ENCODE data around the gene GADD45B.

The GADD45B gene

GRCh38 chr19:2475702-2476450 lies at the start of gene GADD45B:
GADD45B (plus strand) TSS chr19:2476127; CDS start chr19:2476359, 232 bp downstream.
- DNase-seq (ENCODE audit: low read depth, low spot score): peak; percentile 94

- no peak for DNase-seq (ENCODE audit: low read depth, low spot score)
Observed at GRCh38 chr19:2426611-2427428, 49.1 kb upstream of the GADD45B start.

GRCh38 chr19:2427429-2428320 lies 48.3 kb upstream of the GADD45B start, which contains the start of gene TIMM13:
TIMM13 (minus strand) TSS chr19:2427586; CDS start chr19:2427533, 53 bp downstream.
- peak; percentile 89 for DNase-seq (ENCODE audit: low read depth, low spot score)

GRCh38 chr19:2428321-2428690 lies 47.6 kb upstream of the GADD45B start:
- no peak for DNase-seq (ENCODE audit: low read depth, low spot score)

- no peak for DNase-seq (ENCODE audit: low read depth, low spot score)
Observed at GRCh38 chr19:2428756-2429711, 46.9 kb upstream of the GADD45B start.

- DNase-seq (ENCODE audit: low read depth, low spot score): no peak
Observed at GRCh38 chr19:2429917-2430535, 45.9 kb upstream of the GADD45B start.

GRCh38 chr19:2431318-2432055 lies 44.4 kb upstream of the GADD45B start:
- DNase-seq (ENCODE audit: low read depth, low spot score): no peak

- no peak for DNase-seq (ENCODE audit: low read depth, low spot score)
Observed at GRCh38 chr19:2432131-2432848, 43.6 kb upstream of the GADD45B start.

- DNase-seq (ENCODE audit: low read depth, low spot score): no peak
Observed at GRCh38 chr19:2433854-2434253, 42.1 kb upstream of the GADD45B start.

- no peak for DNase-seq (ENCODE audit: low read depth, low spot score)
Observed at GRCh38 chr19:2434267-2434666, 41.7 kb upstream of the GADD45B start.

- no peak for DNase-seq (ENCODE audit: low read depth, low spot score)
Observed at GRCh38 chr19:2434721-2435265, 41.1 kb upstream of the GADD45B start.

- DNase-seq (ENCODE audit: low read depth, low spot score): no peak
Observed at GRCh38 chr19:2436384-2436783, 39.5 kb upstream of the GADD45B start.

GRCh38 chr19:2436926-2437325 lies 39.0 kb upstream of the GADD45B start:
- DNase-seq (ENCODE audit: low read depth, low spot score): no peak

GRCh38 chr19:2438178-2438577 lies 37.7 kb upstream of the GADD45B start:
- no peak for DNase-seq (ENCODE audit: low read depth, low spot score)

GRCh38 chr19:2440515-2440914 lies 35.4 kb upstream of the GADD45B start:
- no peak for DNase-seq (ENCODE audit: low read depth, low spot score)

GRCh38 chr19:2441096-2441752 lies 34.7 kb upstream of the GADD45B start:
- no peak for DNase-seq (ENCODE audit: low read depth, low spot score)

GRCh38 chr19:2443116-2443784 lies 32.7 kb upstream of the GADD45B start:
- DNase-seq (ENCODE audit: low read depth, low spot score): no peak

Measured in activated naive CD8-positive, alpha-beta T cell treated with anti-CD3 and anti-CD28 coated beads, Interleukin-2, amount 50 U/mL, for 16 hours (primary cell).